HCT116 (cell line): Measurements from ENCODE around the gene UBE3C. TPM values are rescaled to one million over a fixed set of nuclear protein-coding genes. Genes with fewer than 3 reads are reported as not detected.

Source experiments
- ATAC-seq: fragments of 200-7000 bp; cut with Tn5 transposase; 2 replicates; pipeline ENCODE4 v1.9.1; 2020; ENCODE audit warnings: mild to moderate bottlenecking, moderate library complexity
- BruUV-seq: library from RNA; stranded (reverse); fragments of 400-500 nt; replicated peaks from 2 replicates; lab custom pipeline; 2021; lab: Mats Ljungman, UMichigan
- CTCF ChIA-PET: fragments of 300-600 bp; sonication (Branson Sonifier 250); formaldehyde crosslinking; loops from one replicate; lab custom pipeline; 2021; ENCODE audit warnings: antibody characterized with exemption; lab: Charles Lee
- POLR2A ChIA-PET: fragments of 300-600, 350-600 bp; sonication (Branson Sonifier 250); formaldehyde crosslinking; loops from one replicate; lab custom pipeline; 2021; ENCODE audit warnings: antibody characterized with exemption; lab: Charles Lee
- RAD21 ChIA-PET, 2 experiments: fragments of 300-600 bp; sonication (Branson Sonifier 250); formaldehyde crosslinking; loops; one replicate each; lab custom pipeline; 2023; ENCODE audit warnings: low total read pairs in 2 of 2; ENCODE audit not compliant: uncharacterized antibody in 2 of 2, unreplicated experiment in 2 of 2, low non-redundant PET in 1 of 2; lab: Charles Lee
- DNase-seq: peaks from one replicate; pipeline ENCODE4 v3.0.0-alpha.2; 2010; ENCODE audit warnings: low read depth, low spot score
- H2AFZ ChIP-seq: fragments of 200-600 bp; shearing (Covaris generic), sonication (generic); 2 replicates; pipeline ENCODE4 v1.6.1; 2017; ENCODE audit warnings: low read depth, mixed run types, mixed read lengths, antibody characterized with exemption, low read length; ENCODE audit not compliant: poor library complexity, severe bottlenecking
- H3K27ac ChIP-seq: 2 replicates; pipeline ENCODE4 v1.5.1; 2012; ENCODE audit warnings: low read depth, low read length
- H3K27me3 ChIP-seq: fragments of 200-600 bp; sonication (generic); 2 replicates; pipeline ENCODE4 v1.6.1; 2016; ENCODE audit warnings: mixed run types, low read length, mixed read lengths; ENCODE audit not compliant: insufficient read depth
- H3K36me3 ChIP-seq, 2 experiments: fragments of 200-500 bp in 1 of 2; fragments of 200-600 bp in 1 of 2; sonication (Bioruptor generic) in 1 of 2; sonication (generic) in 1 of 2; 2 replicates each; pipeline versions ENCODE4 v1.5.1 to v1.6.1; 2014 to 2016; ENCODE audit warnings: low read length in 2 of 2, inconsistent platforms in 1 of 2, mixed read lengths in 1 of 2, mixed run types in 1 of 2; ENCODE audit not compliant: insufficient read depth in 2 of 2, control insufficient read depth in 1 of 2
- H3K4me1 ChIP-seq, 2 experiments: fragments of 200-600 bp in 1 of 2; sonication (generic) in 1 of 2; 2 replicates each; pipeline versions ENCODE4 v1.5.1 to v1.6.1; 2012 to 2017; ENCODE audit warnings: low read length in 2 of 2, inconsistent platforms in 1 of 2, mild to moderate bottlenecking in 1 of 2, mixed read lengths in 1 of 2, mixed run types in 1 of 2, moderate library complexity in 1 of 2; ENCODE audit not compliant: insufficient read depth in 2 of 2, control insufficient read depth in 1 of 2
- H3K4me2 ChIP-seq: fragments of 200-600 bp; sonication (generic); 2 replicates; pipeline ENCODE4 v1.6.1; 2017; ENCODE audit warnings: mixed run types, low read length, mixed read lengths
- H3K4me3 ChIP-seq, 2 experiments: fragments of 200-600 bp in 1 of 2; sonication (generic) in 1 of 2; replicated peaks in 1 of 2; 2 replicates each; pipeline ENCODE4 v1.5.1; 2011 to 2016; ENCODE audit warnings: low read length in 2 of 2, control low read depth in 1 of 2, low read depth in 1 of 2, mild to moderate bottlenecking in 1 of 2, mixed read lengths in 1 of 2, mixed run types in 1 of 2
- H3K79me2 ChIP-seq: fragments of 200-600 bp; sonication (generic); 2 replicates; pipeline ENCODE4 v1.6.1; 2017; ENCODE audit warnings: mild to moderate bottlenecking, mixed run types, low read length, moderate library complexity, mixed read lengths; ENCODE audit not compliant: insufficient read depth
- H3K9ac ChIP-seq: fragments of 200-600 bp; sonication (generic); 2 replicates; pipeline ENCODE4 v1.6.1; 2016; ENCODE audit warnings: low read length, mixed read lengths
- H3K9me2 ChIP-seq: fragments of 200-600 bp; sonication (generic), shearing (Covaris generic); 2 replicates; pipeline ENCODE4 v1.6.1; 2017; ENCODE audit warnings: mixed run types, mild to moderate bottlenecking, moderate library complexity; ENCODE audit not compliant: insufficient read depth
- H3K9me3 ChIP-seq, 2 experiments: fragments of 200-500 bp in 1 of 2; fragments of 200-600 bp in 1 of 2; sonication (Bioruptor generic) in 1 of 2; sonication (generic) in 1 of 2; 2 replicates each; pipeline ENCODE4 v1.6.1; 2014 to 2017; ENCODE audit warnings: low read length in 2 of 2, mixed read lengths in 2 of 2, inconsistent platforms in 1 of 2, low read depth in 1 of 2, mild to moderate bottlenecking in 1 of 2, mixed run types in 1 of 2, moderate library complexity in 1 of 2; ENCODE audit not compliant: control insufficient read depth in 1 of 2, insufficient read depth in 1 of 2
- H4K20me1 ChIP-seq: fragments of 200-600 bp; sonication (generic), shearing (Covaris generic); 2 replicates; pipeline ENCODE4 v1.6.1; 2017; ENCODE audit warnings: mixed run types, mild to moderate bottlenecking, moderate library complexity; ENCODE audit not compliant: insufficient read depth
- CTCF ChIP-seq, 3 experiments: fragments of 200-600 bp in 1 of 3; sonication (generic) in 1 of 3; IDR thresholded peaks in 2 of 3; conservative IDR thresholded peaks in 1 of 3; 2 replicates each; pipeline ENCODE4 v1.5.1; 2012 to 2017; ENCODE audit warnings: low read depth in 2 of 3, low read length in 2 of 3, antibody characterized with exemption in 1 of 3, borderline replicate concordance in 1 of 3, control low read depth in 1 of 3, mild to moderate bottlenecking in 1 of 3, mixed read lengths in 1 of 3, mixed run types in 1 of 3, moderate library complexity in 1 of 3; ENCODE audit not compliant: insufficient read depth in 1 of 3
- MAX ChIP-seq: IDR thresholded peaks from 2 replicates; pipeline ENCODE4 v1.6.1; 2012
- intact Hi-C: fragments of 100-400 bp; cut with micrococcal nuclease; formaldehyde crosslinking; loops from 2 replicates; pipeline ENCODE4 v1.10.0; 2022
- total RNA-seq: library from RNA; stranded (reverse); gene quantifications from one replicate; pipeline ENCODE4 v1.2.1, GENCODE V29; 2021; ENCODE audit not compliant: unreplicated experiment

UBE3C gene
- total RNA-seq, 1 experiment from 2014 or later, result 68.3 TPM

- Histone ChIP-seq H3K27me3 (no peaks in the 10 kb centered on the region), H3K4me2 (no peak overlapping the region), H3K27ac (no peak overlapping the region), H2AFZ (no peak overlapping the region), H3K79me2 (peaks cover 97% of the 10 kb centered on the region), H3K9me3 (no peaks in the 10 kb centered on the region), H3K36me3 (peaks cover 10 to 27% of the 10 kb centered on the region in 2 experiments; a peak in 3 of 4 replicates), H3K4me3 (no peak overlapping the region), H3K4me1 (peaks cover 3 to 14% of the 10 kb centered on the region in 2 experiments; a peak in 3 of 4 replicates), H3K9ac (no peak overlapping the region), H3K9me2 (no peaks in the 10 kb centered on the region), H4K20me1 (peaks cover 26% of the 10 kb centered on the region; the same call in 1 of the 2 replicates)
- POLR2A ChIA-PET, result no interaction called here
- RAD21 ChIA-PET, result no interaction called here
- intact Hi-C loops, result loop anchor here (5.0 kb wide), 1 partner anchor 141 kb away; no protein-coding TSS in a partner anchor
- no peak for ATAC-seq
- TF ChIP-seq CTCF (IDR thresholded peaks at IDR 0.05 in 2 of 3, conservative IDR thresholded peaks at IDR 0.05 in 1 of 3; ENCODE audit: borderline replicate concordance in 1 of 3, insufficient read depth in 1 of 3, low read depth in 2 of 3, low read length in 2 of 3), result no peak
- CTCF ChIA-PET, result no interaction called here
- no peak for DNase-seq
- no TSS peak for BruUV-seq
Observed at GRCh38 chr7:157143788-157144187, 5.1 kb downstream of the UBE3C start.

- no TSS peak for BruUV-seq
- peaks cover 100% of the 10 kb centered on the region for H3K79me2 ChIP-seq
- no peak overlapping the region for H3K4me3 ChIP-seq
- RAD21 ChIA-PET, result no interaction called here
- H3K9me3 ChIP-seq, result no peaks in the 10 kb centered on the region
- peaks cover 55% of the 10 kb centered on the region; the same call in 1 of the 2 replicates for H4K20me1 ChIP-seq
- H3K4me1 ChIP-seq, result no peaks in the 10 kb centered on the region
- POLR2A ChIA-PET, result no interaction called here
- intact Hi-C loops, result no loop called here
- H2AFZ ChIP-seq, result no peak overlapping the region
- H3K27ac ChIP-seq, result no peak overlapping the region
- H3K9me2 ChIP-seq, result no peaks in the 10 kb centered on the region
- TF ChIP-seq MAX, result no peak
- no peak for ATAC-seq
- no peak overlapping the region for H3K9ac ChIP-seq
- H3K27me3 ChIP-seq, result no peaks in the 10 kb centered on the region
- peaks cover 0 to 10% of the 10 kb centered on the region in 2 experiments; a peak in 1 of 4 replicates for H3K36me3 ChIP-seq
- DNase-seq, result no peak
- CTCF ChIA-PET, result no interaction called here
- no peak overlapping the region for H3K4me2 ChIP-seq
Observed at GRCh38 chr7:157149317-157149716, 10.6 kb downstream of the UBE3C start.
